ENCODE results near the gene SNX9.

Gene SNX9

GRCh38 chr6:157989541-157990289, 166.7 kb downstream of the SNX9 start:
- no peak for TF ChIP-seq CTCF (IDR thresholded peaks at IDR 0.05; ENCODE audit: extremely low read depth, missing control alignments)

DNA sequence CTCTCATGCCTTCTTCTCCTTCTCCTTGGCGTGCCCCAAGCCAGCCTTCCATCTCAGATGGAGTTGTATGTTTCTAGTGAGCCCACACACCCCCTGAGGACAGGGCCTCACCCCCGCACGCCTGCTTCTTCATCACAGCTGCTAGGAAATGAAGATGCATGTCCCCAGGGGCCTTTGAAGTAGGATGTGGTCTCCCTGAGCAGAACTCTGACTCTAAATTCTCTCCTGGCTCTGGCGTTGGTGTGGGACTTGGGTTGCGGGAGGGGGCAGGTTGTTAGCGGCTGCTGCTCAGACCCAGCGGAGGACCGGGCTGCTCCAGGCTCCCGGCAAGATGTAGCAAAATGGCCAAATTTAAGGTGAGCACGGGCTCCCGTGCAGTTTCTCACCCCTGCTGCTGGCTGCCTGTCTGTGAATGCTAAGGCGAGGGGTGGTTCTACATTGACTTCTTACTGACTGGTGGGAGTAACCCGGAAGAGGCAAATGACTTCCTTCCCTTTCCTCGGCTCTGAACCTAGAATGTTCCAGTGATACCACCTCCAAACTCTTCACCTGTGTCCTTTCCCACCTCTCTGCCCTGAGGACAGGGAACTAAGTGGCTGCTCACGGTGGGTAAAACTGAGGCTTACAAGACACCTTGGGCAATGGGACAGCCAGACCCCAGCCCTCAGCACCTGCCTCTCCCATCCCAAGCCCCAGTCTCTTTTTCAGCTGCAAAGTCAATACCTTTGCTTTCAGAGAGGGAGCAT, 167.4 kb downstream of the SNX9 start:
- DNase-seq (ENCODE audit: low spot score), result peak; percentile 33
- TF ChIP-seq CTCF (IDR thresholded peaks at IDR 0.05; ENCODE audit: extremely low read depth, missing control alignments), result no peak

More at GRCh38 chr6:157989541-157990289, 166.7 kb downstream of the SNX9 start:
- no peak for DNase-seq (ENCODE audit: low spot score)

- DNase-seq (ENCODE audit: low spot score), result no peak
- TF ChIP-seq CTCF (IDR thresholded peaks at IDR 0.05; ENCODE audit: extremely low read depth, missing control alignments), result no peak
Observed at GRCh38 chr6:157991067-157991432, 168.0 kb downstream of the SNX9 start.

- no peak for DNase-seq (ENCODE audit: low spot score)
- TF ChIP-seq CTCF (IDR thresholded peaks at IDR 0.05; ENCODE audit: extremely low read depth, missing control alignments), result no peak
Observed at GRCh38 chr6:157993076-157993475, 170.0 kb downstream of the SNX9 start.

- TF ChIP-seq CTCF (IDR thresholded peaks at IDR 0.05; ENCODE audit: extremely low read depth, missing control alignments), result no peak
- DNase-seq (ENCODE audit: low spot score), result no peak
Observed at GRCh38 chr6:157994125-157994795, 171.2 kb downstream of the SNX9 start.
